Body of pancreas (tissue), 4 donors: ENCODE data around the gene LSM3.

Source experiments
- POLR2A ChIP-seq, 3 donors: fragments of 450-650 bp; IDR thresholded peaks; one replicate each; pipeline ENCODE4 v1.6.1; 2016; ENCODE audit warnings: antibody characterized with exemption in 3 of 3, mild to moderate bottlenecking in 2 of 3
- TF ChIP-seq, protein P1 (sequence below), 7 experiments: fragments of 450-650 bp in 4 of 7; fragments of 200-600 bp in 3 of 7; sonication (generic) in 3 of 7; IDR thresholded peaks; one replicate each; pipeline ENCODE4 v1.5.1; 2016 to 2019; ENCODE audit warnings: antibody characterized with exemption in 7 of 7

DNA sequence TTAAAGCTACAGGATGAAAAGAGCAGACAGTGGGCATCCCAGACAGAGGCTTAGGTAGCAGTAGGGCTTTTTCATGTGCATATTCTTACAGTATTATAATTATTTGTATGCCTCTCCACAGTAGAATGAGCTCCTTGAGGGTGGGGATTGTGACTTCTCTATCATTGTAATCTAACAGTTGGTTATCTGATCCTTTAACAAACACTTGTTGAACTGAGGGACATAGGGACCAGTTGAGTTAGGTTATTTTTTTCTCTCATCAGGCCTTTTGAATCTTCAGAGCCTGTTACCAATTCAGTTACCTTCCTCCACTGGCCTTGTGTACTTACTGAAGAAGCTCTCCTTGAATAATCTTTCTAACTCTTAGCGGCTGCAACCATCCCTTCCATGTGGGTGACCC is 1.2 kb downstream of the LSM3 start:
- TF ChIP-seq, protein P1, sequence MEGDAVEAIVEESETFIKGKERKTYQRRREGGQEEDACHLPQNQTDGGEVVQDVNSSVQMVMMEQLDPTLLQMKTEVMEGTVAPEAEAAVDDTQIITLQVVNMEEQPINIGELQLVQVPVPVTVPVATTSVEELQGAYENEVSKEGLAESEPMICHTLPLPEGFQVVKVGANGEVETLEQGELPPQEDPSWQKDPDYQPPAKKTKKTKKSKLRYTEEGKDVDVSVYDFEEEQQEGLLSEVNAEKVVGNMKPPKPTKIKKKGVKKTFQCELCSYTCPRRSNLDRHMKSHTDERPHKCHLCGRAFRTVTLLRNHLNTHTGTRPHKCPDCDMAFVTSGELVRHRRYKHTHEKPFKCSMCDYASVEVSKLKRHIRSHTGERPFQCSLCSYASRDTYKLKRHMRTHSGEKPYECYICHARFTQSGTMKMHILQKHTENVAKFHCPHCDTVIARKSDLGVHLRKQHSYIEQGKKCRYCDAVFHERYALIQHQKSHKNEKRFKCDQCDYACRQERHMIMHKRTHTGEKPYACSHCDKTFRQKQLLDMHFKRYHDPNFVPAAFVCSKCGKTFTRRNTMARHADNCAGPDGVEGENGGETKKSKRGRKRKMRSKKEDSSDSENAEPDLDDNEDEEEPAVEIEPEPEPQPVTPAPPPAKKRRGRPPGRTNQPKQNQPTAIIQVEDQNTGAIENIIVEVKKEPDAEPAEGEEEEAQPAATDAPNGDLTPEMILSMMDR (IDR thresholded peaks at IDR 0.05) = no peak
- TF ChIP-seq POLR2A (IDR thresholded peaks at IDR 0.05) = no peak
